SH-SY5Y (cell line): ENCODE data around the gene PRICKLE4.

Experiments
- GATA2 ChIP-seq: IDR thresholded peaks from 2 replicates; pipeline ENCODE4 v1.6.1; 2011; ENCODE audit warnings: mild to moderate bottlenecking, low read depth, low read length
- GATA3 ChIP-seq: IDR thresholded peaks from 2 replicates; pipeline ENCODE4 v1.6.1; 2011; ENCODE audit warnings: low read depth, mild to moderate bottlenecking, low read length, moderate library complexity

The PRICKLE4 gene

GRCh38 chr6:41757931-41758640 is 22.5 kb upstream of the PRICKLE4 start:
- TF ChIP-seq GATA2 (no peak), GATA3 (no peak)

GRCh38 chr6:41758641-41759035 is 21.9 kb upstream of the PRICKLE4 start:
- TF ChIP-seq GATA2: no peak
- no peak for TF ChIP-seq GATA3

GRCh38 chr6:41759106-41759904 is 21.3 kb upstream of the PRICKLE4 start:
- TF ChIP-seq GATA3 (no peak), GATA2 (no peak)

GRCh38 chr6:41759905-41760579 is 20.5 kb upstream of the PRICKLE4 start:
- TF ChIP-seq GATA3 (no peak), GATA2 (no peak)

- TF ChIP-seq GATA3 (no peak), GATA2 (no peak)
Observed at GRCh38 chr6:41763470-41763869, 17.1 kb upstream of the PRICKLE4 start.

GRCh38 chr6:41767112-41767833 is 13.3 kb upstream of the PRICKLE4 start:
- TF ChIP-seq GATA2: peak; percentile 88
- TF ChIP-seq GATA3: no peak; the same call in 1 of the 2 replicates

- no peak for TF ChIP-seq GATA2
- no peak for TF ChIP-seq GATA3
Observed at GRCh38 chr6:41768545-41769308, 11.9 kb upstream of the PRICKLE4 start.

GRCh38 chr6:41769376-41769775 is 11.2 kb upstream of the PRICKLE4 start:
- no peak for TF ChIP-seq GATA3
- TF ChIP-seq GATA2: no peak

GRCh38 chr6:41770381-41771057 is 10.1 kb upstream of the PRICKLE4 start:
- TF ChIP-seq GATA3: no peak
- TF ChIP-seq GATA2: no peak

- TF ChIP-seq GATA3 (no peak), GATA2 (no peak)
Observed at GRCh38 chr6:41771058-41771983, 9.3 kb upstream of the PRICKLE4 start.

- TF ChIP-seq GATA3: no peak
Observed at GRCh38 chr6:41774841-41775240, 5.7 kb upstream of the PRICKLE4 start.

GRCh38 chr6:41775293-41775882 is 5.2 kb upstream of the PRICKLE4 start:
- no peak for TF ChIP-seq GATA2
- TF ChIP-seq GATA3: no peak
